Fibroblast of lung (primary cell): ENCODE results near the gene ARL15.

Experiments
- EZH2 ChIP-seq: IDR thresholded peaks from 2 replicates; pipeline ENCODE4 v1.5.1; 2012; ENCODE audit warnings: low read length, control low read depth, mild to moderate bottlenecking; ENCODE audit errors: missing control alignments
- TF ChIP-seq, protein P1 (sequence below), 2 donors: IDR thresholded peaks in 1 of 2; conservative IDR thresholded peaks in 1 of 2; 1 replicate in 1 of 2; 2 replicates in 1 of 2; pipeline ENCODE4 v1.5.1; 2011 to 2012; ENCODE audit warnings: low read length in 2 of 2, control low read depth in 1 of 2, inconsistent platforms in 1 of 2, low read depth in 1 of 2, mild to moderate bottlenecking in 1 of 2

DNA sequence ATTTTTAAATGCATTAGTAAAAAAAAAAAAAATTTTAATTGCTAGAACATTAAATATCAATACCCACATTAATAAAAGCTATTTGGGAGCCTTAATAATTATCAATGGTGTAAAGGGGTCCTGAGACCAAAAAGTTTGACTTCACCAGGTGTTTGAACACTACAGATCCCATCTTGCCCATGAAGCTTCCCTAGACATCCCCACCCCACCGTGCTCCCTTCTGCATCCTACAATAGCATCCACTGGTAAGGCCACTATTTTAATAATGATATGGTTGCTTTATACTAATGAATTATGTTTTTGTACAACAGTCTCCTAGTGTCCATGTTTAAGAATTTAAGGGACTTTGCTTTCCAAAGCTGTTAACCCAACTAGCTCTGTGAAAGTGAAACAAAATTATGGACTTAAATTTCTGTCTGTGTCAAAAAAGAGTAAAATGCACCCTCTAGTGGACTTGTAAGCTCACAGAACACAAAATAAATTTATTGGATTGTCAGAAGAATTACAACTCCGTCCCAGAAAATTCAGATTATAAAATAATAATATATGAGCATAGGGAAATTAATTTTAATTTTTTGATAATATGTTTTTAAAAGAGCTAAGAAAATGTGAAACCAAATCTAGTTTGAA is 76.0 kb downstream of the ARL15 start:
- TF ChIP-seq, protein P1, sequence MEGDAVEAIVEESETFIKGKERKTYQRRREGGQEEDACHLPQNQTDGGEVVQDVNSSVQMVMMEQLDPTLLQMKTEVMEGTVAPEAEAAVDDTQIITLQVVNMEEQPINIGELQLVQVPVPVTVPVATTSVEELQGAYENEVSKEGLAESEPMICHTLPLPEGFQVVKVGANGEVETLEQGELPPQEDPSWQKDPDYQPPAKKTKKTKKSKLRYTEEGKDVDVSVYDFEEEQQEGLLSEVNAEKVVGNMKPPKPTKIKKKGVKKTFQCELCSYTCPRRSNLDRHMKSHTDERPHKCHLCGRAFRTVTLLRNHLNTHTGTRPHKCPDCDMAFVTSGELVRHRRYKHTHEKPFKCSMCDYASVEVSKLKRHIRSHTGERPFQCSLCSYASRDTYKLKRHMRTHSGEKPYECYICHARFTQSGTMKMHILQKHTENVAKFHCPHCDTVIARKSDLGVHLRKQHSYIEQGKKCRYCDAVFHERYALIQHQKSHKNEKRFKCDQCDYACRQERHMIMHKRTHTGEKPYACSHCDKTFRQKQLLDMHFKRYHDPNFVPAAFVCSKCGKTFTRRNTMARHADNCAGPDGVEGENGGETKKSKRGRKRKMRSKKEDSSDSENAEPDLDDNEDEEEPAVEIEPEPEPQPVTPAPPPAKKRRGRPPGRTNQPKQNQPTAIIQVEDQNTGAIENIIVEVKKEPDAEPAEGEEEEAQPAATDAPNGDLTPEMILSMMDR (conservative IDR thresholded peaks at IDR 0.05 in 1 of 2, IDR thresholded peaks at IDR 0.05 in 1 of 2; ENCODE audit: low read depth in 1 of 2, low read length in 2 of 2), result peak; percentile 34 to 60
- no peak for TF ChIP-seq EZH2
